Tibial nerve (tissue), 3 donors: Measurements from ENCODE around the gene CDON.

ENCODE experiments used
- POLR2A ChIP-seq, 2 donors: fragments of 450-650 bp; IDR thresholded peaks; one replicate each; pipeline ENCODE4 v1.6.1; 2017; ENCODE audit warnings: antibody characterized with exemption in 2 of 2, mild to moderate bottlenecking in 2 of 2, moderate library complexity in 2 of 2
- TF ChIP-seq, protein P1 (sequence below), 5 experiments: fragments of 200-600 bp in 3 of 5; fragments of 450-650 bp in 2 of 5; sonication (generic) in 3 of 5; IDR thresholded peaks; one replicate each; pipeline ENCODE4 v1.5.1; 2016 to 2019; ENCODE audit warnings: antibody characterized with exemption in 5 of 5, mild to moderate bottlenecking in 3 of 5, moderate library complexity in 2 of 5

DNA sequence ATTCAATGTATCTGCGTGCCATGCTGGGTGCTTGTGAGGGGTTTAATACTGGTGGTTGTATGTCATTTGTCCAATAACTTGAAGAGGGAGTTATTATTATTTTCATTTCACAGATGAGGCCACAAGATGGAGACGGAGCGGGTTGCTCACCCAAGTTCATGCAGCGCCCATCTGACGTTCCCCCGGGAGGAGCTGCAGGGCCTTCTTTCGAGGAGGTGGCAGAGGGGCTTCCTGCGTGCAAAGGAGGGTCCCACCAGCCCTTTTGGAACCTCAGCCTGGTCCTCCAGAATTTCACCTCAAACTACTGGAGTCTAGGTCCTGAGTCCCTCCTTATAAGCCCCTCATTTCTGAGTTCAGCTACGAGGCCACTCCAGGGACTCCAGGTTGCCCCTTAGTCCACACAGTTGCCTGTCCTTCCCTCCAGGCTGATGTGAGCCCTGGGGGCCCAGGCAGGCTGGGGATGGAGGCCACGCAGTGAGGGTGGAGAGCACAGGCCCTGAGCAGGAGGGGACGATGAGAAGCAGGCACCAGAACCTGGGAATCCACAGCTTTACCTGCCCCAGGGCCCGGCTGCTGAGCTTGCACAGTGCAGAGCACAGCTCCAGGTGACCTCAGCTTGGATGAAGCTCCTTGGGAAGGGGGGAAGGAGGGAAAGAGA is 119.8 kb downstream of the CDON start:
- TF ChIP-seq, protein P1, sequence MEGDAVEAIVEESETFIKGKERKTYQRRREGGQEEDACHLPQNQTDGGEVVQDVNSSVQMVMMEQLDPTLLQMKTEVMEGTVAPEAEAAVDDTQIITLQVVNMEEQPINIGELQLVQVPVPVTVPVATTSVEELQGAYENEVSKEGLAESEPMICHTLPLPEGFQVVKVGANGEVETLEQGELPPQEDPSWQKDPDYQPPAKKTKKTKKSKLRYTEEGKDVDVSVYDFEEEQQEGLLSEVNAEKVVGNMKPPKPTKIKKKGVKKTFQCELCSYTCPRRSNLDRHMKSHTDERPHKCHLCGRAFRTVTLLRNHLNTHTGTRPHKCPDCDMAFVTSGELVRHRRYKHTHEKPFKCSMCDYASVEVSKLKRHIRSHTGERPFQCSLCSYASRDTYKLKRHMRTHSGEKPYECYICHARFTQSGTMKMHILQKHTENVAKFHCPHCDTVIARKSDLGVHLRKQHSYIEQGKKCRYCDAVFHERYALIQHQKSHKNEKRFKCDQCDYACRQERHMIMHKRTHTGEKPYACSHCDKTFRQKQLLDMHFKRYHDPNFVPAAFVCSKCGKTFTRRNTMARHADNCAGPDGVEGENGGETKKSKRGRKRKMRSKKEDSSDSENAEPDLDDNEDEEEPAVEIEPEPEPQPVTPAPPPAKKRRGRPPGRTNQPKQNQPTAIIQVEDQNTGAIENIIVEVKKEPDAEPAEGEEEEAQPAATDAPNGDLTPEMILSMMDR (IDR thresholded peaks at IDR 0.05), result no peak
- TF ChIP-seq POLR2A (IDR thresholded peaks at IDR 0.05), result no peak
